HEK293 (cell line): ENCODE results near the gene WFDC1.

Experiments
- CTCF ChIA-PET: fragments of 350-600 bp; formaldehyde crosslinking; extraction: SDS; loops from one replicate; lab custom pipeline; 2021; ENCODE audit warnings: antibody characterized with exemption; lab: Yijun Ruan, JAX
- POLR2A ChIA-PET: fragments of 300-600 bp; formaldehyde crosslinking; extraction: SDS; loops from one replicate; lab custom pipeline; 2020; ENCODE audit warnings: antibody characterized with exemption, inconsistent platforms; lab: Yijun Ruan, JAX
- H3K27ac ChIP-seq: fragments of 200-500 bp; sonication (Bioruptor generic); 2 replicates; pipeline ENCODE4 v1.5.1; 2014; ENCODE audit warnings: low read depth, low read length, control low read depth, inconsistent platforms; ENCODE audit errors: extremely low read depth
- H3K36me3 ChIP-seq, 2 experiments: fragments of 200-500 bp in 1 of 2; sonication (Bioruptor generic) in 1 of 2; 1 replicate in 1 of 2; 2 replicates in 1 of 2; pipeline ENCODE4 v1.5.1; 2014 to 2017; ENCODE audit warnings: inconsistent platforms in 2 of 2, low read length in 2 of 2; ENCODE audit not compliant: control insufficient read depth in 2 of 2, insufficient read depth in 1 of 2
- H3K4me1 ChIP-seq: fragments of 200-500 bp; sonication (Bioruptor generic); 2 replicates; pipeline ENCODE4 v1.5.1; 2014; ENCODE audit warnings: mild to moderate bottlenecking, low read length, inconsistent platforms; ENCODE audit not compliant: control insufficient read depth, insufficient read depth
- H3K4me3 ChIP-seq: 2 replicates; pipeline ENCODE4 v1.5.1; 2011; ENCODE audit warnings: low read depth, mild to moderate bottlenecking, control low read depth, low read length, moderate library complexity
- H3K9me3 ChIP-seq: fragments of 200-500 bp; sonication (Bioruptor generic); 2 replicates; pipeline ENCODE4 v1.5.1; 2014; ENCODE audit warnings: low read depth, low read length, inconsistent platforms; ENCODE audit not compliant: control insufficient read depth, insufficient read depth
- EGR2 ChIP-seq: fragments of 450-650 bp; formaldehyde crosslinking; IDR thresholded peaks from 2 replicates; pipeline ENCODE4 v1.5.1; 2016; ENCODE audit warnings: low read depth, missing biosample characterization, missing genetic modification characterization
- GLIS1 ChIP-seq: fragments of 450-650 bp; formaldehyde crosslinking; IDR thresholded peaks from 2 replicates; pipeline ENCODE4 v1.5.1; 2016; ENCODE audit warnings: missing biosample characterization, missing genetic modification characterization
- KLF16 ChIP-seq: fragments of 450-650 bp; formaldehyde crosslinking; IDR thresholded peaks from 2 replicates; pipeline ENCODE4 v1.5.1; 2017; ENCODE audit warnings: missing biosample characterization, missing genetic modification characterization
- OVOL3 ChIP-seq: fragments of 450-650 bp; formaldehyde crosslinking; IDR thresholded peaks from 2 replicates; pipeline ENCODE4 v1.5.1; 2016; ENCODE audit warnings: missing biosample characterization, missing genetic modification characterization
- REPIN1 ChIP-seq: fragments of 450-650 bp; formaldehyde crosslinking; IDR thresholded peaks from 2 replicates; pipeline ENCODE4 v1.5.1; 2017; ENCODE audit warnings: missing biosample characterization, missing genetic modification characterization, low read depth
- SCRT2 ChIP-seq: fragments of 450-650 bp; formaldehyde crosslinking; IDR thresholded peaks from 2 replicates; pipeline ENCODE4 v1.5.1; 2016; ENCODE audit warnings: missing biosample characterization, missing genetic modification characterization
- SP2 ChIP-seq: fragments of 450-650 bp; formaldehyde crosslinking; IDR thresholded peaks from 2 replicates; pipeline ENCODE4 v1.5.1; 2016; ENCODE audit warnings: missing biosample characterization, missing genetic modification characterization
- SP3 ChIP-seq: fragments of 450-650 bp; formaldehyde crosslinking; IDR thresholded peaks from 2 replicates; pipeline ENCODE4 v1.5.1; 2016; ENCODE audit warnings: missing biosample characterization, missing genetic modification characterization
- ZIC2 ChIP-seq: fragments of 450-650 bp; formaldehyde crosslinking; IDR thresholded peaks from 2 replicates; pipeline ENCODE4 v1.5.1; 2016; ENCODE audit warnings: missing biosample characterization, missing genetic modification characterization
- ZNF114 ChIP-seq: fragments of 450-650 bp; formaldehyde crosslinking; IDR thresholded peaks from 2 replicates; pipeline ENCODE4 v1.5.0; 2017; ENCODE audit warnings: missing biosample characterization, missing genetic modification characterization
- ZNF133 ChIP-seq: fragments of 450-650 bp; formaldehyde crosslinking; IDR thresholded peaks from 2 replicates; pipeline ENCODE4 v1.5.1; 2016; ENCODE audit warnings: missing biosample characterization, missing genetic modification characterization
- ZNF341 ChIP-seq: fragments of 450-650 bp; formaldehyde crosslinking; IDR thresholded peaks from 2 replicates; pipeline ENCODE4; 2016; ENCODE audit warnings: low read depth, missing biosample characterization, missing genetic modification characterization
- ZNF350 ChIP-seq: fragments of 450-650 bp; formaldehyde crosslinking; IDR thresholded peaks from 2 replicates; pipeline ENCODE4 v1.5.0; 2017; ENCODE audit warnings: missing biosample characterization, mild to moderate bottlenecking, missing genetic modification characterization
- ZNF362 ChIP-seq: fragments of 450-650 bp; formaldehyde crosslinking; IDR thresholded peaks from 2 replicates; pipeline ENCODE4 v1.5.1; 2016; ENCODE audit warnings: missing biosample characterization, missing genetic modification characterization
- ZNF449 ChIP-seq: fragments of 450-650 bp; formaldehyde crosslinking; IDR thresholded peaks from 2 replicates; pipeline ENCODE4 v1.5.1; 2017; ENCODE audit warnings: missing biosample characterization, mild to moderate bottlenecking, missing genetic modification characterization, moderate library complexity
- ZNF600 ChIP-seq: fragments of 450-650 bp; formaldehyde crosslinking; IDR thresholded peaks from 2 replicates; pipeline ENCODE4 v1.5.1; 2016; ENCODE audit warnings: missing biosample characterization, missing genetic modification characterization
- ZNF701 ChIP-seq: fragments of 450-650 bp; formaldehyde crosslinking; IDR thresholded peaks from 2 replicates; pipeline ENCODE4 v1.5.1; 2016; ENCODE audit warnings: missing biosample characterization, missing genetic modification characterization
- ZNF777 ChIP-seq: fragments of 450-650 bp; formaldehyde crosslinking; IDR thresholded peaks from 2 replicates; pipeline ENCODE4 v1.5.1; 2017; ENCODE audit warnings: missing biosample characterization, missing genetic modification characterization, borderline replicate concordance
- ZNF791 ChIP-seq: fragments of 450-650 bp; formaldehyde crosslinking; IDR thresholded peaks from 2 replicates; pipeline ENCODE4 v1.5.1; 2016; ENCODE audit warnings: missing biosample characterization, missing genetic modification characterization
- ZNF837 ChIP-seq: fragments of 450-650 bp; formaldehyde crosslinking; IDR thresholded peaks from 2 replicates; pipeline ENCODE4 v1.5.1; 2016; ENCODE audit warnings: missing biosample characterization, missing genetic modification characterization
- TF ChIP-seq, protein P1 (sequence below): sonication (generic); formaldehyde crosslinking; IDR thresholded peaks from 2 replicates; pipeline ENCODE4 v1.8.1; 2022; ENCODE audit warnings: mild to moderate bottlenecking, moderate library complexity, missing genetic modification reagents
- TF ChIP-seq, protein P2 (sequence below): fragments of 450-650 bp; formaldehyde crosslinking; IDR thresholded peaks from 2 replicates; pipeline ENCODE4 v1.5.1; 2017; ENCODE audit warnings: missing biosample characterization, missing genetic modification characterization
- TF ChIP-seq, protein P3 (sequence below): fragments of 450-650 bp; formaldehyde crosslinking; IDR thresholded peaks from 2 replicates; pipeline ENCODE4 v1.5.1; 2016; ENCODE audit warnings: missing biosample characterization, missing genetic modification characterization, low read depth

Gene WFDC1

GRCh38 chr16:84339766-84340165 is 45.1 kb downstream of the WFDC1 start:
- ChIA-PET CTCF (interaction anchor here (0.6 kb wide), 1 partner anchor 1759 kb away, joined by 3 read pairs; no protein-coding TSS in a partner anchor), POLR2A (no interaction called here)
- Histone ChIP-seq H3K27ac (no peak overlapping the region), H3K4me3 (no peak overlapping the region), H3K4me1 (no peaks in the 10 kb centered on the region), H3K36me3 (no peaks in the 10 kb centered on the region), H3K9me3 (no peaks in the 10 kb centered on the region)
- TF ChIP-seq, protein P1, sequence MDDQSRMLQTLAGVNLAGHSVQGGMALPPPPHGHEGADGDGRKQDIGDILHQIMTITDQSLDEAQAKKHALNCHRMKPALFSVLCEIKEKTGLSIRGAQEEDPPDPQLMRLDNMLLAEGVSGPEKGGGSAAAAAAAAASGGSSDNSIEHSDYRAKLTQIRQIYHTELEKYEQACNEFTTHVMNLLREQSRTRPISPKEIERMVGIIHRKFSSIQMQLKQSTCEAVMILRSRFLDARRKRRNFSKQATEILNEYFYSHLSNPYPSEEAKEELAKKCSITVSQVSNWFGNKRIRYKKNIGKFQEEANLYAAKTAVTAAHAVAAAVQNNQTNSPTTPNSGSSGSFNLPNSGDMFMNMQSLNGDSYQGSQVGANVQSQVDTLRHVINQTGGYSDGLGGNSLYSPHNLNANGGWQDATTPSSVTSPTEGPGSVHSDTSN (CRISPR knock-in tag) = no peak
- TF ChIP-seq GLIS1 (tag by site-specific recombination) (no peak), ZNF777 (tag by site-specific recombination) (no peak), OVOL3 (tag by site-specific recombination) (no peak), SP3 (tag by site-specific recombination) (no peak), ZNF114 (tag by site-specific recombination) (no peak), REPIN1 (no peak), KLF16 (tag by site-specific recombination) (no peak), ZNF133 (tag by site-specific recombination) (no peak), ZNF791 (tag by site-specific recombination) (no peak), ZNF701 (tag by site-specific recombination) (no peak), ZNF350 (tag by site-specific recombination) (no peak), ZNF341 (tag by site-specific recombination) (no peak), ZNF837 (tag by site-specific recombination) (no peak)
- TF ChIP-seq, protein P2, sequence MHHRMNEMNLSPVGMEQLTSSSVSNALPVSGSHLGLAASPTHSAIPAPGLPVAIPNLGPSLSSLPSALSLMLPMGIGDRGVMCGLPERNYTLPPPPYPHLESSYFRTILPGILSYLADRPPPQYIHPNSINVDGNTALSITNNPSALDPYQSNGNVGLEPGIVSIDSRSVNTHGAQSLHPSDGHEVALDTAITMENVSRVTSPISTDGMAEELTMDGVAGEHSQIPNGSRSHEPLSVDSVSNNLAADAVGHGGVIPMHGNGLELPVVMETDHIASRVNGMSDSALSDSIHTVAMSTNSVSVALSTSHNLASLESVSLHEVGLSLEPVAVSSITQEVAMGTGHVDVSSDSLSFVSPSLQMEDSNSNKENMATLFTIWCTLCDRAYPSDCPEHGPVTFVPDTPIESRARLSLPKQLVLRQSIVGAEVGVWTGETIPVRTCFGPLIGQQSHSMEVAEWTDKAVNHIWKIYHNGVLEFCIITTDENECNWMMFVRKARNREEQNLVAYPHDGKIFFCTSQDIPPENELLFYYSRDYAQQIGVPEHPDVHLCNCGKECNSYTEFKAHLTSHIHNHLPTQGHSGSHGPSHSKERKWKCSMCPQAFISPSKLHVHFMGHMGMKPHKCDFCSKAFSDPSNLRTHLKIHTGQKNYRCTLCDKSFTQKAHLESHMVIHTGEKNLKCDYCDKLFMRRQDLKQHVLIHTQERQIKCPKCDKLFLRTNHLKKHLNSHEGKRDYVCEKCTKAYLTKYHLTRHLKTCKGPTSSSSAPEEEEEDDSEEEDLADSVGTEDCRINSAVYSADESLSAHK (tag by site-specific recombination) = no peak

DNA sequence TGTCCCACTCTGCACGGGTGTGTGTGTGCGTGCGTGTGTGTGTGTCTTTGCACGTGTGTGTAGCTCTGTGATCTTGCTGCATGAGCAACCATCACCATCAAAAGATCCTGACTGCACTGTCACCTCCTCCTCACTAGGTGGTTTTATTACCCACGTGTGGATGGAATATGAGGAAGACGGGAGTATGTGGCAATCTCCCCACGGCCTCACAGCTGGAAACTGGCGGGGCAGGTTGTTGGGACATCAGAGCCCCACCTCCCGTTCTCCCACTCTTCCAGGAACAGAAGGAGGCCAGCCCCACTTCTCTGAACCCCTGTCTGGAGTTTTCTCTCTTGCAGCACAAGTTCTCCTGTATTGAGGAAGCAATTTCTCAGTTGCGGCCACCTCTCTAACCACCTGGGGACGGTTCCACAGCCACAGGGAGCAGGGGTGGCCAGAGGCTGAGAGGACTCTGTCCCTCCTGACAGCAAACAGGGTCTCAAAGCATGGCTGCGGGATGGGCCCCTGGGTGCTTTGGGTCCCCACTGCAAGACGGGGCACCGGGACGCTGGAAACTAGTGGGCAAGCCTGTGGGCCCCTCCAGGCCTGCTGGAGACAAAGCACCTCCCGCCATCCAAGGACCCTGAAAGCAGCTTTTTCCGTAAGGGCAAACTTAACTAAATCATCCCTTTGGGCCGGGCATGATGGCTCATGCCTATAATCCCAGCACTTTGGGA is 45.8 kb downstream of the WFDC1 start:
- H3K36me3 ChIP-seq = no peaks in the 10 kb centered on the region
- no peak overlapping the region for H3K27ac ChIP-seq
- 0 out of 2 replicates have a peak, but pooled peaks have one; percentile 14 for TF ChIP-seq ZIC2 (tag by site-specific recombination)
- TF ChIP-seq EGR2 = 0 out of 2 replicates have a peak, but pooled peaks have one; percentile 7
- TF ChIP-seq SP2 (tag by site-specific recombination) = no peak
- 0 out of 2 replicates have a peak, but pooled peaks have one; percentile 30 for TF ChIP-seq ZNF449 (tag by site-specific recombination)
- TF ChIP-seq, protein P3, sequence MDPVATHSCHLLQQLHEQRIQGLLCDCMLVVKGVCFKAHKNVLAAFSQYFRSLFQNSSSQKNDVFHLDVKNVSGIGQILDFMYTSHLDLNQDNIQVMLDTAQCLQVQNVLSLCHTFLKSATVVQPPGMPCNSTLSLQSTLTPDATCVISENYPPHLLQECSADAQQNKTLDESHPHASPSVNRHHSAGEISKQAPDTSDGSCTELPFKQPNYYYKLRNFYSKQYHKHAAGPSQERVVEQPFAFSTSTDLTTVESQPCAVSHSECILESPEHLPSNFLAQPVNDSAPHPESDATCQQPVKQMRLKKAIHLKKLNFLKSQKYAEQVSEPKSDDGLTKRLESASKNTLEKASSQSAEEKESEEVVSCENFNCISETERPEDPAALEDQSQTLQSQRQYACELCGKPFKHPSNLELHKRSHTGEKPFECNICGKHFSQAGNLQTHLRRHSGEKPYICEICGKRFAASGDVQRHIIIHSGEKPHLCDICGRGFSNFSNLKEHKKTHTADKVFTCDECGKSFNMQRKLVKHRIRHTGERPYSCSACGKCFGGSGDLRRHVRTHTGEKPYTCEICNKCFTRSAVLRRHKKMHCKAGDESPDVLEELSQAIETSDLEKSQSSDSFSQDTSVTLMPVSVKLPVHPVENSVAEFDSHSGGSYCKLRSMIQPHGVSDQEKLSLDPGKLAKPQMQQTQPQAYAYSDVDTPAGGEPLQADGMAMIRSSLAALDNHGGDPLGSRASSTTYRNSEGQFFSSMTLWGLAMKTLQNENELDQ (tag by site-specific recombination) = no peak
- no peak for TF ChIP-seq GLIS1 (tag by site-specific recombination)
- TF ChIP-seq ZNF600 (tag by site-specific recombination) = no peak
- no peak for TF ChIP-seq SCRT2
- TF ChIP-seq ZNF362 = no peak
- no peaks in the 10 kb centered on the region for H3K9me3 ChIP-seq
- no peak overlapping the region for H3K4me3 ChIP-seq
- ChIA-PET CTCF (interaction anchor here (0.7 kb wide), 1 partner anchor 159 kb away, joined by 3 read pairs; no protein-coding TSS in a partner anchor), POLR2A (no interaction called here)
- H3K4me1 ChIP-seq = no peaks in the 10 kb centered on the region
